ENCODE data around the gene KRT37.

GRCh38 chr17:41417576-41418015 is 6.8 kb downstream of the KRT37 start:
- TF ChIP-seq NFRKB (IDR thresholded peaks at IDR 0.05) (no peak), HDGF (IDR thresholded peaks at IDR 0.05; ENCODE audit: borderline replicate concordance) (no peak)
